MM.1S (cell line): ENCODE measurements around the gene SSBP2.

Experiments used
- DNase-seq: peaks from one replicate; pipeline ENCODE4 v3.0.0-alpha.2; 2015
- H2AFZ ChIP-seq: fragments of 300-600 bp; sonication (generic); 2 replicates; pipeline ENCODE4 v1.6.0; 2016; ENCODE audit warnings: antibody characterized with exemption, low read length
- H3F3A ChIP-seq: fragments of 300-600 bp; sonication (generic); 2 replicates; pipeline ENCODE4 v1.6.1; 2016; ENCODE audit warnings: mild to moderate bottlenecking, antibody characterized with exemption, low read length, moderate library complexity, mixed read lengths; ENCODE audit not compliant: insufficient read depth
- H3K27ac ChIP-seq: fragments of 300-600 bp; sonication (generic); 2 replicates; pipeline ENCODE4 v1.5.1; 2016; ENCODE audit warnings: mild to moderate bottlenecking, low read length
- H3K27me3 ChIP-seq: fragments of 300-600 bp; sonication (generic); replicated peaks from 2 replicates; pipeline ENCODE4 v1.6.0; 2016; ENCODE audit warnings: low read length; ENCODE audit not compliant: insufficient read depth
- H3K36me3 ChIP-seq: fragments of 300-600 bp; sonication (generic); replicated peaks from 2 replicates; pipeline ENCODE4 v1.6.1; 2016; ENCODE audit warnings: mild to moderate bottlenecking, low read length, mixed read lengths; ENCODE audit not compliant: insufficient read depth
- H3K4me1 ChIP-seq: fragments of 300-600 bp; sonication (generic); 2 replicates; pipeline ENCODE4 v1.6.1; 2016; ENCODE audit warnings: low read length, mixed read lengths
- H3K4me2 ChIP-seq: fragments of 300-600 bp; sonication (generic); 2 replicates; pipeline ENCODE4 v1.6.0; 2016; ENCODE audit warnings: low read depth, low read length
- H3K4me3 ChIP-seq: fragments of 300-600 bp; sonication (generic); 2 replicates; pipeline ENCODE4 v1.5.1; 2016; ENCODE audit warnings: low read length, mixed read lengths
- H3K79me2 ChIP-seq: fragments of 300-600 bp; sonication (generic); 2 replicates; pipeline ENCODE4 v1.6.1; 2016; ENCODE audit warnings: mixed run types, low read length, mixed read lengths
- H3K9ac ChIP-seq: fragments of 300-600 bp; sonication (generic); 2 replicates; pipeline ENCODE4 v1.6.1; 2016; ENCODE audit warnings: low read length, mixed read lengths
- H3K9me2 ChIP-seq: fragments of 300-600 bp; sonication (generic); replicated peaks from 2 replicates; pipeline ENCODE4 v1.6.1; 2016; ENCODE audit warnings: mild to moderate bottlenecking, low read length, mixed read lengths; ENCODE audit not compliant: insufficient read depth
- H3K9me3 ChIP-seq: fragments of 300-600 bp; sonication (generic); replicated peaks from 2 replicates; pipeline ENCODE4 v1.6.1; 2016; ENCODE audit warnings: mild to moderate bottlenecking, low read length, mixed read lengths; ENCODE audit not compliant: insufficient read depth
- H4K20me1 ChIP-seq: fragments of 300-600 bp; sonication (generic); 2 replicates; pipeline ENCODE4 v1.6.1; 2016; ENCODE audit warnings: mild to moderate bottlenecking, low read length, moderate library complexity, mixed read lengths; ENCODE audit not compliant: insufficient read depth
- EZH2 ChIP-seq: fragments of 300-600 bp; sonication (generic); optimal IDR thresholded peaks from 2 replicates; pipeline ENCODE3; 2017; ENCODE audit warnings: low read depth, mild to moderate bottlenecking, antibody characterized with exemption, low read length, mixed read lengths
- EZH2phosphoT487 ChIP-seq: fragments of 300-600 bp; sonication (generic); IDR thresholded peaks from 2 replicates; pipeline ENCODE4 v1.6.1; 2018; ENCODE audit warnings: antibody characterized with exemption, low read length
- TF ChIP-seq, protein P1 (sequence below): fragments of 300-600 bp; sonication (generic); IDR thresholded peaks from 2 replicates; pipeline ENCODE4 v1.5.1; 2016; ENCODE audit warnings: antibody characterized with exemption, low read length, mixed read lengths

Gene SSBP2

GRCh38 chr5:81703840-81704239 is 47.1 kb downstream of the SSBP2 start:
- Histone ChIP-seq H3K4me2 (no peak overlapping the region), H3K27me3 (no peaks in the 10 kb centered on the region), H3K79me2 (peaks cover 96% of the 10 kb centered on the region), H4K20me1 (0 out of 2 replicates have a peak, but pooled peaks cover 3% of the 10 kb centered on the region), H3F3A (no peaks in the 10 kb centered on the region), H3K27ac (no peak overlapping the region), H3K4me1 (peaks cover 5% of the 10 kb centered on the region; the same call in 1 of the 2 replicates), H3K9ac (no peak overlapping the region), H3K9me2 (no peaks in the 10 kb centered on the region), H2AFZ (no peak overlapping the region), H3K4me3 (no peak overlapping the region), H3K9me3 (no peaks in the 10 kb centered on the region), H3K36me3 (no peaks in the 10 kb centered on the region; the same call in none of the 2 replicates)
- no peak for DNase-seq
- TF ChIP-seq EZH2 (no peak), EZH2phosphoT487 (no peak)
- TF ChIP-seq, protein P1, sequence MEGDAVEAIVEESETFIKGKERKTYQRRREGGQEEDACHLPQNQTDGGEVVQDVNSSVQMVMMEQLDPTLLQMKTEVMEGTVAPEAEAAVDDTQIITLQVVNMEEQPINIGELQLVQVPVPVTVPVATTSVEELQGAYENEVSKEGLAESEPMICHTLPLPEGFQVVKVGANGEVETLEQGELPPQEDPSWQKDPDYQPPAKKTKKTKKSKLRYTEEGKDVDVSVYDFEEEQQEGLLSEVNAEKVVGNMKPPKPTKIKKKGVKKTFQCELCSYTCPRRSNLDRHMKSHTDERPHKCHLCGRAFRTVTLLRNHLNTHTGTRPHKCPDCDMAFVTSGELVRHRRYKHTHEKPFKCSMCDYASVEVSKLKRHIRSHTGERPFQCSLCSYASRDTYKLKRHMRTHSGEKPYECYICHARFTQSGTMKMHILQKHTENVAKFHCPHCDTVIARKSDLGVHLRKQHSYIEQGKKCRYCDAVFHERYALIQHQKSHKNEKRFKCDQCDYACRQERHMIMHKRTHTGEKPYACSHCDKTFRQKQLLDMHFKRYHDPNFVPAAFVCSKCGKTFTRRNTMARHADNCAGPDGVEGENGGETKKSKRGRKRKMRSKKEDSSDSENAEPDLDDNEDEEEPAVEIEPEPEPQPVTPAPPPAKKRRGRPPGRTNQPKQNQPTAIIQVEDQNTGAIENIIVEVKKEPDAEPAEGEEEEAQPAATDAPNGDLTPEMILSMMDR, result no peak

DNA sequence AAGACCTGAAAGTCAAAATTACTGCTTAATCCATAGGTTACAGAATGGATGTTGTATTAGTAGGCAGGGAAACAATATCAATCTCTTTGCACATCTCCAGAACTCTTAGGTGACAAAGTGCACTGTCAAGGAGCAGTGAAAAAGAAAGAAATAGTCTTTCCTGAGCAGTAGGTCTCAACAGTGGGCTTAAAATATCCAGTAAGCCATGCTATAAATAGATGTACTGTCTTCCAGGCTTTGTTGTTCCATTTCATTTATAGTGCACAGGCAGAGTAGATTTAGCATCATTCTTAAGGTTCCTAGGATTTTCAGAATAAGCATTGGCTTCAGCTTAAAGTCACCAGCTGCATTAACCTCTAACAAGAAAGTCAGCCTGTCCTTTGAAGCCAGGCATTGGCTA is 50.7 kb downstream of the SSBP2 start:
- Histone ChIP-seq H3K36me3 (no peaks in the 10 kb centered on the region; the same call in 1 of the 2 replicates), H3K79me2 (peaks cover 90% of the 10 kb centered on the region), H3F3A (no peaks in the 10 kb centered on the region), H3K27me3 (no peaks in the 10 kb centered on the region), H3K9ac (no peak overlapping the region), H2AFZ (no peak overlapping the region), H3K4me2 (no peak overlapping the region), H3K4me3 (no peak overlapping the region), H3K4me1 (peaks cover 5% of the 10 kb centered on the region; the same call in 1 of the 2 replicates), H3K9me2 (no peaks in the 10 kb centered on the region), H4K20me1 (0 out of 2 replicates have a peak, but pooled peaks cover 3% of the 10 kb centered on the region), H3K9me3 (no peaks in the 10 kb centered on the region), H3K27ac (no peak overlapping the region)
- TF ChIP-seq EZH2, result no peak
- TF ChIP-seq, protein P1, result no peak
- TF ChIP-seq EZH2phosphoT487, result no peak
- DNase-seq, result no peak

DNA sequence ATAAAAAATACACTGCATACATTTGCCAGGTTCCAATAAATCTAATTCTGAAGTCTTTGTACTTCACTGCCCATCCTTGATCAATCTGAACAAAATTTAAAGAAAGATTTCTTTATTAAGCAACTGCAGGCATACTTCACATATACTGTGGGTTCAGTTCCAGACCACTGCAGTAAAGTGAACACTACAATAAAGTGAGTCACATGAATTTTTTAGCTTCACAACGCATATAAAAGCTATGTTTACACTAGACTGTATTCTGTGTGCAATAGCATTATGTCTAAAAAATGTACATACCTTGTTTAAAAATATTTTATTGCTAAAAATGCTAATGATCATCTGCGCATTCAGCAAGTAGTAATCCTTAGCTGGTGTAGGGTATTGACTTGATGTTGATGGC is 52.1 kb downstream of the SSBP2 start:
- no peak overlapping the region for H3K27ac ChIP-seq
- H3K9ac ChIP-seq, result no peak overlapping the region
- no peaks in the 10 kb centered on the region for H3K27me3 ChIP-seq
- TF ChIP-seq, protein P1, result no peak
- no peak for TF ChIP-seq EZH2phosphoT487
- TF ChIP-seq EZH2, result no peak
- H3K9me2 ChIP-seq, result no peaks in the 10 kb centered on the region
- no peak overlapping the region for H3K4me2 ChIP-seq
- H3K79me2 ChIP-seq, result peaks cover 89% of the 10 kb centered on the region
- H3K4me3 ChIP-seq, result no peak overlapping the region
- DNase-seq, result no peak
- H3K4me1 ChIP-seq, result peaks cover 5% of the 10 kb centered on the region; the same call in 1 of the 2 replicates
- H3K9me3 ChIP-seq, result no peaks in the 10 kb centered on the region
- no peaks in the 10 kb centered on the region for H3F3A ChIP-seq
- 0 out of 2 replicates have a peak, but pooled peaks cover 3% of the 10 kb centered on the region for H4K20me1 ChIP-seq
- H2AFZ ChIP-seq, result no peak overlapping the region
- no peaks in the 10 kb centered on the region; the same call in 1 of the 2 replicates for H3K36me3 ChIP-seq
